GM12878 (cell line): ENCODE results near the gene CENPP. TPM values are rescaled to one million over a fixed set of nuclear protein-coding genes. Genes with fewer than 3 reads are reported as not detected.

Experiments used
- ATAC-seq: fragments of 200-7000 bp; cut with Tn5 transposase; 3 replicates; pipeline ENCODE4 v1.9.1; 2020; ENCODE audit warnings: mild to moderate bottlenecking, moderate library complexity
- BruUV-seq: library from RNA; stranded (reverse); fragments of 400-500 nt; replicated peaks from 2 replicates; lab custom pipeline; 2021; lab: Mats Ljungman, UMichigan
- CTCF ChIA-PET: fragments of 300-600 bp; sonication (Branson Sonifier 250); formaldehyde crosslinking; extraction: SDS; loops from one replicate; lab custom pipeline; 2021; ENCODE audit warnings: inconsistent platforms; lab: Yijun Ruan, JAX
- POLR2A ChIA-PET: fragments of 350-600 bp; formaldehyde crosslinking; extraction: SDS; loops from one replicate; lab custom pipeline; 2021; ENCODE audit warnings: inconsistent platforms; lab: Charles Lee
- RAD21 ChIA-PET: fragments of 300-600 bp; sonication (Branson Sonifier 250); formaldehyde crosslinking; loops from one replicate; lab custom pipeline; 2023; ENCODE audit warnings: antibody characterized with exemption; ENCODE audit not compliant: unreplicated experiment; lab: Charles Lee
- SMC1A ChIA-PET: fragments of 300-600 bp; sonication (Branson Sonifier 250); formaldehyde crosslinking; loops from one replicate; lab custom pipeline; 2023; ENCODE audit not compliant: unreplicated experiment, uncharacterized antibody; lab: Charles Lee
- DNase-seq: peaks from one replicate; pipeline ENCODE4 v3.0.0-alpha.2; 2011; ENCODE audit warnings: low read depth, low spot score
- FAIRE-seq: peaks from 3 replicates; lab custom pipeline; 2011; peaks lifted over from hg19 to GRCh38; lab: Jason Lieb, UNC
- H2AFZ ChIP-seq: 2 replicates; pipeline ENCODE4 v1.6.0; 2011; ENCODE audit warnings: low read depth, low read length, control low read depth; ENCODE audit not compliant: control insufficient read depth
- H3K27ac ChIP-seq: 2 replicates; pipeline ENCODE4 v1.5.1; 2011; ENCODE audit warnings: control low read depth; ENCODE audit not compliant: control insufficient read depth, insufficient read depth
- H3K27me3 ChIP-seq, 2 experiments: replicated peaks in 1 of 2; 2 replicates each; pipeline versions ENCODE4 v1.6.0 to v1.6.1; 2011; ENCODE audit warnings: low read length in 1 of 2; ENCODE audit not compliant: control insufficient read depth in 2 of 2, insufficient read depth in 2 of 2
- H3K36me3 ChIP-seq, 2 experiments: 2 replicates each; pipeline ENCODE4 v1.5.1; 2011; ENCODE audit warnings: low read length in 1 of 2; ENCODE audit not compliant: control insufficient read depth in 2 of 2, insufficient read depth in 2 of 2
- H3K4me1 ChIP-seq: 2 replicates; pipeline ENCODE4 v1.6.1; 2011; ENCODE audit warnings: mild to moderate bottlenecking, low read length, moderate library complexity, mixed read lengths; ENCODE audit not compliant: control insufficient read depth, insufficient read depth
- H3K4me2 ChIP-seq: 2 replicates; pipeline ENCODE4 v1.6.0; 2011; ENCODE audit warnings: control low read depth; ENCODE audit not compliant: control insufficient read depth, insufficient read depth
- H3K4me3 ChIP-seq: fragments of 200-600 bp; sonication (generic); 2 replicates; pipeline ENCODE4 v1.5.1; 2016
- H3K79me2 ChIP-seq: 2 replicates; pipeline ENCODE4 v1.6.0; 2011; ENCODE audit warnings: low read length; ENCODE audit not compliant: control insufficient read depth, insufficient read depth
- H3K9ac ChIP-seq: 2 replicates; pipeline ENCODE4 v1.8.0; 2011; ENCODE audit warnings: low read length, control low read depth, mixed read lengths; ENCODE audit not compliant: control insufficient read depth, insufficient read depth
- H3K9me3 ChIP-seq: replicated peaks from 3 replicates; pipeline ENCODE4 v1.5.1; 2011; ENCODE audit warnings: mild to moderate bottlenecking, low read length; ENCODE audit not compliant: control insufficient read depth, insufficient read depth
- H4K20me1 ChIP-seq: 2 replicates; pipeline ENCODE4 v1.6.0; 2011; ENCODE audit not compliant: control insufficient read depth, insufficient read depth
- BCL3 ChIP-seq: IDR thresholded peaks from 2 replicates; pipeline ENCODE4 v1.6.1; 2011; ENCODE audit warnings: borderline replicate concordance, low read depth, mild to moderate bottlenecking, moderate library complexity, low read length; ENCODE audit not compliant: insufficient read depth, poor library complexity, severe bottlenecking
- BRCA1 ChIP-seq: IDR thresholded peaks from 2 replicates; pipeline ENCODE4 v1.6.1; 2011; ENCODE audit warnings: low read depth, low read length, improper control_type of control experiment
- CEBPZ ChIP-seq: fragments of 150-350 bp; IDR thresholded peaks from 2 replicates; pipeline ENCODE4 v1.6.1; 2016; ENCODE audit warnings: low read depth, low read length
- MEF2B ChIP-seq: fragments of 450-650 bp; IDR thresholded peaks from 2 replicates; pipeline ENCODE4 v1.6.1; 2018; ENCODE audit warnings: mild to moderate bottlenecking, moderate library complexity; ENCODE audit not compliant: partially characterized antibody, poor library complexity, severe bottlenecking
- MYC ChIP-seq: IDR thresholded peaks from 2 replicates; pipeline ENCODE4 v1.6.1; 2011; ENCODE audit warnings: mild to moderate bottlenecking, low read length, moderate library complexity, inconsistent platforms; ENCODE audit not compliant: insufficient read depth, insufficient replicate concordance, insufficient read length, severe bottlenecking
- POU2F2 ChIP-seq: IDR thresholded peaks from 3 replicates; pipeline ENCODE4 v1.6.1; 2011; ENCODE audit warnings: low read depth, mild to moderate bottlenecking, low read length, borderline replicate concordance
- RUNX3 ChIP-seq: IDR thresholded peaks from 2 replicates; pipeline ENCODE4 v1.6.1; 2012; ENCODE audit warnings: low read length, inconsistent platforms
- SPI1 ChIP-seq: IDR thresholded peaks from 2 replicates; pipeline ENCODE4 v1.6.1; 2011; ENCODE audit warnings: low read depth, mild to moderate bottlenecking, low read length, moderate library complexity, borderline replicate concordance; ENCODE audit not compliant: insufficient read depth
- ZNF24 ChIP-seq: fragments of 450-650 bp; IDR thresholded peaks from 2 replicates; pipeline ENCODE4 v1.6.1; 2017; ENCODE audit warnings: antibody characterized with exemption, mild to moderate bottlenecking
- ZNF622 ChIP-seq: fragments of 450-650 bp; IDR thresholded peaks from 2 replicates; pipeline ENCODE4 v1.6.1; 2017; ENCODE audit warnings: mild to moderate bottlenecking, inconsistent platforms
- WGBS: methylation state at CpG from one replicate; pipeline ENCODE4 v1.1.6; 2016; ENCODE audit warnings: low lambda C conversion rate; ENCODE audit not compliant: insufficient replicate concordance, insufficient coverage; ENCODE audit errors: missing lambda C conversion rate; 5-methylcytosine and 5-hydroxymethylcytosine counted together
- in situ Hi-C: fragments of 300-500 bp; cut with MboI; formaldehyde crosslinking; loops from 9 replicates; pipeline ENCODE4 v1.14.3; 2018; ENCODE audit warnings: mixed read lengths
- intact Hi-C: fragments of 100-400 bp; cut with micrococcal nuclease; formaldehyde crosslinking; loops from one replicate; pipeline ENCODE4 v1.14.2; 2022; ENCODE audit not compliant: unreplicated experiment
- polyA plus RNA-seq, 11 experiments: library from polyadenylated mRNA; depleted of rRNA in 4 of 11; unstranded in 6 of 11; stranded (reverse) in 5 of 11; fragments of >200 nt; fragmentation: Nextera tagmentation in 4 of 11; fragmentation: Illumina TruSeq in 1 of 11; extraction: Ambion mirVana in 4 of 11; extraction: Trizol in 1 of 11; gene quantifications; 1 replicate in 1 of 11; 2 replicates in 10 of 11; pipeline versions ENCODE4 v1.2.1 to v1.2.3, GENCODE V29; 2011 to 2016; ENCODE audit warnings: inconsistent platforms in 2 of 11, missing spikeins in 2 of 11, low read depth in 1 of 11
- total RNA-seq, 4 experiments: library from RNA; depleted of rRNA in 3 of 4; stranded (reverse); fragments of >200 nt in 3 of 4; fragmentation: Illumina TruSeq in 1 of 4; extraction: Trizol in 1 of 4; gene quantifications; 2 replicates each; pipeline versions ENCODE4 v1.2.1 to v1.2.3, GENCODE V29; 2013 to 2021
- TF ChIP-seq, protein P1 (sequence below): fragments of 450-650 bp; formaldehyde crosslinking; IDR thresholded peaks from 2 replicates; pipeline ENCODE4 v1.4.0; 2022; ENCODE audit warnings: mild to moderate bottlenecking, moderate library complexity
- TF ChIP-seq, protein P2 (sequence below): IDR thresholded peaks from 2 replicates; pipeline ENCODE4 v1.6.1; 2011; ENCODE audit warnings: mild to moderate bottlenecking, low read depth, low read length, moderate library complexity; ENCODE audit not compliant: insufficient replicate concordance

Gene CENPP
- total and polyA plus RNA-seq, 10 of the 15 experiments (the other 5 are each of a cell fraction or from before 2014, with no cell fraction given): 9.4 to 31.4 (median 19.8) TPM

DNA sequence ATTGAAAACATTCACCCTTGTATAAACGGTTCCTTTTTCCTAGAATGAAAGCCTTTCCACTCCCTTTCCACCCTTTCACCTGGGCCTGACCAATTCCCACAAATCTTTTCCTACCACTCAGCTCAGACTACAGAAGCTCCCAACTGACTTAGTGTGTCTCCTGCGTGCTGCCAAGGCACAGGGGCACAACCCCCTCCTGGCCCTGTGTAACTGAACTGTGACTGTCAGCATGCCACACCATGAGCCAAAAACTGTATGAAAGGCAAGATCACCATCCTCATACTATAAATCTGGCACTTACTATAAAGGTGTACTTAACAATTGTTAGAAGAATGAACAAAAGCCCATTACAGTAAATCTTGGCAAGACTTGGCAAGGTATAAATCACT lies 12.1 kb upstream of the CENPP start:
- Histone ChIP-seq H3K79me2 (no peaks in the 10 kb centered on the region), H3K4me3 (no peak overlapping the region), H3K9ac (no peak overlapping the region), H3K4me1 (no peaks in the 10 kb centered on the region), H2AFZ (no peak overlapping the region), H3K4me2 (no peak overlapping the region), H3K27ac (no peak overlapping the region), H4K20me1 (no peaks in the 10 kb centered on the region), H3K36me3 (peaks cover 7 to 39% of the 10 kb centered on the region in 2 experiments), H3K9me3 (no peaks in the 10 kb centered on the region), H3K27me3 (no peaks in the 10 kb centered on the region)
- intact Hi-C loops: no loop called here
- POLR2A ChIA-PET: interaction anchor here (1.3 kb wide), 1 partner anchor 11 kb away, joined by 3 read pairs; no protein-coding TSS in a partner anchor
- no peak for DNase-seq
- no TSS peak for BruUV-seq
- RAD21 ChIA-PET: interaction anchor here (1.0 to 1.2 kb wide), 2 partner anchors 173 to 307 kb away, joined by 3 read pairs; no protein-coding TSS in a partner anchor
- no peak for ATAC-seq
- no peak for FAIRE-seq
- SMC1A ChIA-PET: interaction anchor here (1.1 to 1.5 kb wide), 4 partner anchors 10 to 23 kb away, joined by 3 to 6 read pairs (median 4); no protein-coding TSS in a partner anchor
- WGBS: 60% methylated on average over 2 of the region's 2 CpGs
- TF ChIP-seq, protein P1, sequence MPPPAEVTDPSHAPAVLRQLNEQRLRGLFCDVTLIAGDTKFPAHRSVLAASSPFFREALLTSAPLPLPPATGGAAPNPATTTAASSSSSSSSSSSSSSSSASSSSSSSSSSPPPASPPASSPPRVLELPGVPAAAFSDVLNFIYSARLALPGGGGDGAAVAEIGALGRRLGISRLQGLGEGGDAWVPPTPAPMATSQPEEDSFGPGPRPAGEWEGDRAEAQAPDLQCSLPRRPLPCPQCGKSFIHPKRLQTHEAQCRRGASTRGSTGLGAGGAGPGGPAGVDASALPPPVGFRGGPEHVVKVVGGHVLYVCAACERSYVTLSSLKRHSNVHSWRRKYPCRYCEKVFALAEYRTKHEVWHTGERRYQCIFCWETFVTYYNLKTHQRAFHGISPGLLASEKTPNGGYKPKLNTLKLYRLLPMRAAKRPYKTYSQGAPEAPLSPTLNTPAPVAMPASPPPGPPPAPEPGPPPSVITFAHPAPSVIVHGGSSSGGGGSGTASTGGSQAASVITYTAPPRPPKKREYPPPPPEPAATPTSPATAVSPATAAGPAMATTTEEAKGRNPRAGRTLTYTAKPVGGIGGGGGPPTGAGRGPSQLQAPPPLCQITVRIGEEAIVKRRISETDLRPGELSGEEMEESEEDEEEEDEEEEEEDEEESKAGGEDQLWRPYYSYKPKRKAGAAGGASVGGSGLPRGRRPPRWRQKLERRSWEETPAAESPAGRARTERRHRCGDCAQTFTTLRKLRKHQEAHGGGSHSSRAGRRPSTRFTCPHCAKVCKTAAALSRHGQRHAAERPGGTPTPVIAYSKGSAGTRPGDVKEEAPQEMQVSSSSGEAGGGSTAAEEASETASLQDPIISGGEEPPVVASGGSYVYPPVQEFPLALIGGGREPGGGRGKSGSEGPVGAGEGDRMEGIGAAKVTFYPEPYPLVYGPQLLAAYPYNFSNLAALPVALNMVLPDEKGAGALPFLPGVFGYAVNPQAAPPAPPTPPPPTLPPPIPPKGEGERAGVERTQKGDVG: no peak
- no peak for TF ChIP-seq MEF2B
- no peak for TF ChIP-seq RUNX3
- TF ChIP-seq SPI1: no peak
- TF ChIP-seq POU2F2: no peak
- TF ChIP-seq, protein P2, sequence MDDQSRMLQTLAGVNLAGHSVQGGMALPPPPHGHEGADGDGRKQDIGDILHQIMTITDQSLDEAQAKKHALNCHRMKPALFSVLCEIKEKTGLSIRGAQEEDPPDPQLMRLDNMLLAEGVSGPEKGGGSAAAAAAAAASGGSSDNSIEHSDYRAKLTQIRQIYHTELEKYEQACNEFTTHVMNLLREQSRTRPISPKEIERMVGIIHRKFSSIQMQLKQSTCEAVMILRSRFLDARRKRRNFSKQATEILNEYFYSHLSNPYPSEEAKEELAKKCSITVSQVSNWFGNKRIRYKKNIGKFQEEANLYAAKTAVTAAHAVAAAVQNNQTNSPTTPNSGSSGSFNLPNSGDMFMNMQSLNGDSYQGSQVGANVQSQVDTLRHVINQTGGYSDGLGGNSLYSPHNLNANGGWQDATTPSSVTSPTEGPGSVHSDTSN: no peak
- no peak for TF ChIP-seq CEBPZ
- no peak for TF ChIP-seq BCL3
- TF ChIP-seq MYC: no peak
- no peak for TF ChIP-seq ZNF24
- TF ChIP-seq BRCA1: no peak
- TF ChIP-seq ZNF622: no peak
- in situ Hi-C loops: no loop called here
- CTCF ChIA-PET: interaction anchor here (0.8 to 1.5 kb wide), 4 partner anchors 8 to 173 kb away, joined by 3 to 5 read pairs (median 4); no protein-coding TSS in a partner anchor
